Prostate gland (tissue), 2 donors: ENCODE measurements around the gene GOPC. TPM values are rescaled to one million over a fixed set of nuclear protein-coding genes. Genes with fewer than 3 reads are reported as not detected.

Experiments used
- DNase-seq: peaks from one replicate; pipeline ENCODE4 v3.0.0-alpha.2; 2019; ENCODE audit warnings: low spot score
- H3K27ac ChIP-seq, 2 donors: fragments of 200-600 bp; sonication (generic); 2 replicates each; pipeline ENCODE4 v1.5.1; 2017 to 2019
- H3K27me3 ChIP-seq: fragments of 200-600 bp; sonication (generic); replicated peaks from 2 replicates; pipeline ENCODE4 v1.5.1; 2019; ENCODE audit not compliant: insufficient read depth
- H3K36me3 ChIP-seq, 2 donors: fragments of 200-600 bp; sonication (generic); 1 replicate in 1 of 2; 2 replicates in 1 of 2; pipeline versions ENCODE4 v1.5.1 to v1.8.1; 2017 to 2019
- H3K4me1 ChIP-seq: fragments of 200-600 bp; sonication (generic); replicated peaks from 2 replicates; pipeline ENCODE4 v1.5.1; 2019
- H3K4me3 ChIP-seq, 2 donors: fragments of 200-600 bp; sonication (generic); 2 replicates each; pipeline ENCODE4 v1.5.1; 2017 to 2019
- H3K9me3 ChIP-seq: fragments of 200-600 bp; sonication (generic); 2 replicates; pipeline ENCODE4 v1.5.1; 2017
- CTCF ChIP-seq, 4 experiments: fragments of 200-600 bp in 2 of 4; fragments of 450-650 bp in 2 of 4; sonication (generic) in 2 of 4; IDR thresholded peaks; 1 replicate in 3 of 4; 2 replicates in 1 of 4; pipeline ENCODE4 v1.5.1; 2016 to 2019; ENCODE audit warnings: antibody characterized with exemption in 4 of 4, mild to moderate bottlenecking in 2 of 4, moderate library complexity in 2 of 4
- POLR2A ChIP-seq: fragments of 450-650 bp; IDR thresholded peaks from one replicate; pipeline ENCODE4 v1.6.1; 2016; ENCODE audit warnings: antibody characterized with exemption, mild to moderate bottlenecking
- POLR2AphosphoS5 ChIP-seq: sonication (generic); formaldehyde crosslinking; IDR thresholded peaks from one replicate; pipeline ENCODE4 v1.6.1; 2017; ENCODE audit warnings: antibody characterized with exemption
- WGBS: methylation state at CpG from one replicate; pipeline ENCODE4 v1.1.5; 2018; 5-methylcytosine and 5-hydroxymethylcytosine counted together
- intact Hi-C: fragments of 100-400 bp; cut with DNase I; formaldehyde crosslinking; loops from one replicate; pipeline ENCODE4 v1.14.2; 2022
- total RNA-seq, 2 donors: library from RNA; depleted of rRNA; stranded (reverse); fragments of >200 nt; gene quantifications; one replicate each; pipeline ENCODE4 v1.1.0, GENCODE V29; 2016

GOPC gene
- total RNA-seq, 2 donors from 2014 or later = 20.2 to 24.2 TPM

GRCh38 chr6:117552618-117553017 is 49.7 kb downstream of the GOPC start:
- intact Hi-C loops = no loop called here
- 90% methylated on average over 2 of the region's 2 CpGs for WGBS
- Histone ChIP-seq H3K4me1 (no peaks in the 10 kb centered on the region), H3K36me3 (no peaks in the 10 kb centered on the region), H3K27me3 (no peaks in the 10 kb centered on the region), H3K9me3 (no peaks in the 10 kb centered on the region), H3K27ac (no peak overlapping the region), H3K4me3 (no peak overlapping the region)
- no peak for DNase-seq
- TF ChIP-seq POLR2A = no peak
- TF ChIP-seq POLR2AphosphoS5 = no peak
- TF ChIP-seq CTCF (IDR thresholded peaks at IDR 0.05) = no peak

GRCh38 chr6:117550618-117551242 is 51.6 kb downstream of the GOPC start:
- no peak overlapping the region for H3K27ac ChIP-seq
- H3K27me3 ChIP-seq = no peaks in the 10 kb centered on the region
- 73% methylated on average over 2 of the region's 2 CpGs for WGBS
- no peak overlapping the region for H3K4me3 ChIP-seq
- no peak for DNase-seq
- no peak for TF ChIP-seq POLR2AphosphoS5
- TF ChIP-seq POLR2A = no peak
- no peak for TF ChIP-seq CTCF (IDR thresholded peaks at IDR 0.05)
- no peaks in the 10 kb centered on the region for H3K36me3 ChIP-seq
- H3K9me3 ChIP-seq = no peaks in the 10 kb centered on the region
- no peaks in the 10 kb centered on the region for H3K4me1 ChIP-seq
- intact Hi-C loops = no loop called here

- no peaks in the 10 kb centered on the region for H3K27me3 ChIP-seq
- intact Hi-C loops = no loop called here
- 92% methylated on average over 3 of the region's 3 CpGs for WGBS
- H3K4me1 ChIP-seq = no peaks in the 10 kb centered on the region
- H3K27ac ChIP-seq = no peak overlapping the region
- no peak for DNase-seq
- TF ChIP-seq POLR2A (no peak), CTCF (IDR thresholded peaks at IDR 0.05) (no peak), POLR2AphosphoS5 (no peak)
- H3K4me3 ChIP-seq = no peak overlapping the region
- H3K9me3 ChIP-seq = no peaks in the 10 kb centered on the region
- no peaks in the 10 kb centered on the region for H3K36me3 ChIP-seq
Measured at GRCh38 chr6:117550078-117550600, 52.2 kb downstream of the GOPC start.

GRCh38 chr6:117549611-117550010 is 52.7 kb downstream of the GOPC start:
- TF ChIP-seq POLR2AphosphoS5 (no peak), POLR2A (no peak), CTCF (IDR thresholded peaks at IDR 0.05) (no peak)
- H3K27ac ChIP-seq = no peak overlapping the region
- H3K36me3 ChIP-seq = no peaks in the 10 kb centered on the region
- DNase-seq = no peak
- no peaks in the 10 kb centered on the region for H3K9me3 ChIP-seq
- no peaks in the 10 kb centered on the region for H3K4me1 ChIP-seq
- H3K27me3 ChIP-seq = no peaks in the 10 kb centered on the region
- intact Hi-C loops = no loop called here
- 96% methylated on average over 4 of the region's 4 CpGs for WGBS
- no peak overlapping the region for H3K4me3 ChIP-seq

GRCh38 chr6:117548797-117549301 is 53.5 kb downstream of the GOPC start:
- no peak for TF ChIP-seq POLR2AphosphoS5
- TF ChIP-seq POLR2A = no peak
- TF ChIP-seq CTCF (IDR thresholded peaks at IDR 0.05) = no peak
- H3K4me1 ChIP-seq = no peaks in the 10 kb centered on the region
- intact Hi-C loops = no loop called here
- DNase-seq = no peak
- no peaks in the 10 kb centered on the region for H3K9me3 ChIP-seq
- H3K36me3 ChIP-seq = no peaks in the 10 kb centered on the region
- no peaks in the 10 kb centered on the region for H3K27me3 ChIP-seq
- 90% methylated on average over 8 of the region's 8 CpGs for WGBS
- no peak overlapping the region for H3K4me3 ChIP-seq
- H3K27ac ChIP-seq = no peak overlapping the region
